GM10266 (cell line): ENCODE results near the gene IKZF5.

Experiments
- DNase-seq: peaks from one replicate; pipeline ENCODE4 v3.0.0; 2012; ENCODE audit errors: extremely low spot score
- TF ChIP-seq, protein P1 (sequence below): IDR thresholded peaks from 2 replicates; pipeline ENCODE4 v1.5.1; 2012; ENCODE audit warnings: mild to moderate bottlenecking, low read depth; ENCODE audit not compliant: control insufficient read depth, insufficient read depth; ENCODE audit errors: missing control alignments

Gene IKZF5

GRCh38 chr10:123039632-123039930 is 31.0 kb upstream of the IKZF5 start:
- TF ChIP-seq, protein P1, sequence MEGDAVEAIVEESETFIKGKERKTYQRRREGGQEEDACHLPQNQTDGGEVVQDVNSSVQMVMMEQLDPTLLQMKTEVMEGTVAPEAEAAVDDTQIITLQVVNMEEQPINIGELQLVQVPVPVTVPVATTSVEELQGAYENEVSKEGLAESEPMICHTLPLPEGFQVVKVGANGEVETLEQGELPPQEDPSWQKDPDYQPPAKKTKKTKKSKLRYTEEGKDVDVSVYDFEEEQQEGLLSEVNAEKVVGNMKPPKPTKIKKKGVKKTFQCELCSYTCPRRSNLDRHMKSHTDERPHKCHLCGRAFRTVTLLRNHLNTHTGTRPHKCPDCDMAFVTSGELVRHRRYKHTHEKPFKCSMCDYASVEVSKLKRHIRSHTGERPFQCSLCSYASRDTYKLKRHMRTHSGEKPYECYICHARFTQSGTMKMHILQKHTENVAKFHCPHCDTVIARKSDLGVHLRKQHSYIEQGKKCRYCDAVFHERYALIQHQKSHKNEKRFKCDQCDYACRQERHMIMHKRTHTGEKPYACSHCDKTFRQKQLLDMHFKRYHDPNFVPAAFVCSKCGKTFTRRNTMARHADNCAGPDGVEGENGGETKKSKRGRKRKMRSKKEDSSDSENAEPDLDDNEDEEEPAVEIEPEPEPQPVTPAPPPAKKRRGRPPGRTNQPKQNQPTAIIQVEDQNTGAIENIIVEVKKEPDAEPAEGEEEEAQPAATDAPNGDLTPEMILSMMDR: no peak

GRCh38 chr10:123038782-123039631 is 30.4 kb upstream of the IKZF5 start:
- TF ChIP-seq, protein P1: no peak

More at GRCh38 chr10:123039632-123039930, 31.0 kb upstream of the IKZF5 start:
- no peak for DNase-seq

GRCh38 chr10:123035467-123036086 is 27.0 kb upstream of the IKZF5 start:
- no peak for DNase-seq
- TF ChIP-seq, protein P1: no peak

More at GRCh38 chr10:123038782-123039631, 30.4 kb upstream of the IKZF5 start:
- no peak for DNase-seq

GRCh38 chr10:123034332-123034731 is 25.7 kb upstream of the IKZF5 start:
- no peak for DNase-seq
- TF ChIP-seq, protein P1: no peak

DNA sequence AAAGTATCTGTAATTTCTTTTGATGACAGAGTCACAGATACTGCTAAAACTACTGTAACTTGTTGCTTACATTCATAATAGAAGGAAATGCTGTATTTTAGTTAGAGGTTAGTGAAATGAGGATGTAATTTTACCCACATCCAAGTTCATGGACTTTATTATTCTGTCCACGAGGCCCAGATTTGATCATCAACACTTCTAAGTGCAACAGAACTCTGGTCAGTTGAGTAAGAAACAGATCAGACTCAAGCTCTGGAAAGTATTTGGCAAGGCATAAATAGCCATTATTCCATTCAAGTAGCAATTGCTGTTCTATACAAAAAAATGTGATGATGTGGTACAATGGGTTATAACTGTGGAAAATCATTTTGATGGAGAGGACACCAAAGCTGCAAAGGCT is 22.5 kb upstream of the IKZF5 start:
- TF ChIP-seq, protein P1: no peak
- no peak for DNase-seq

DNA sequence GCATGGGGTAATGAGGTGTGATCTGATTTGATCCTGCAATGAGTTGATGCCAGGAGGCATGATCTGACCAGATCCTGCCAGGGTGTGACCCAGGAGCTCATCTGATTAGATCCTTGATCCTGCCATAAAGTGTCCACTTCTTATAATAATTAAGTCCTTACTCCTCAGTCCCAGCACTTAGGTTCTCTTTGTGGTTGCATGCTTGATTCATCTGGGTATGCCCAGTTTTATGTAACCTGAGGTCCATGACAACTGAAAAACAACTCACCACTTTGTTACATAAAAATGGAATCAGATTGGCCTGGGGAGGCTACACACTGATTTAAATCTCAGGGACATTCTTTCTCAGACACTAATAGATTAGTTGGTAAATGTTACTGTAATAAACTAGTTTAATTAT is 19.3 kb upstream of the IKZF5 start:
- DNase-seq: no peak
- TF ChIP-seq, protein P1: no peak

GRCh38 chr10:123026302-123026701 is 17.7 kb upstream of the IKZF5 start:
- TF ChIP-seq, protein P1: no peak
- DNase-seq: no peak
